Coronary artery (tissue), 2 donors: ENCODE results near the gene ARAP3.
A peak's percentile ranks its signal among the peaks of the same experiment; 100 is the strongest.

Experiments
- DNase-seq: peaks from one replicate; pipeline ENCODE4 v3.0.0-alpha.2; 2017; ENCODE audit warnings: low spot score
- H3K27ac ChIP-seq, 2 donors: fragments of 200-600 bp; sonication (generic); one replicate each; pipeline ENCODE4 v1.5.1; 2016 to 2019
- H3K4me3 ChIP-seq: fragments of 200-600 bp; sonication (generic); 2 replicates; pipeline ENCODE4 v1.5.1; 2016; ENCODE audit warnings: mild to moderate bottlenecking, moderate library complexity
- TF ChIP-seq, protein P1 (sequence below): fragments of 200-600 bp; sonication (generic); IDR thresholded peaks from one replicate; pipeline ENCODE4 v1.5.1; 2019; ENCODE audit warnings: antibody characterized with exemption

ARAP3 gene

DNA sequence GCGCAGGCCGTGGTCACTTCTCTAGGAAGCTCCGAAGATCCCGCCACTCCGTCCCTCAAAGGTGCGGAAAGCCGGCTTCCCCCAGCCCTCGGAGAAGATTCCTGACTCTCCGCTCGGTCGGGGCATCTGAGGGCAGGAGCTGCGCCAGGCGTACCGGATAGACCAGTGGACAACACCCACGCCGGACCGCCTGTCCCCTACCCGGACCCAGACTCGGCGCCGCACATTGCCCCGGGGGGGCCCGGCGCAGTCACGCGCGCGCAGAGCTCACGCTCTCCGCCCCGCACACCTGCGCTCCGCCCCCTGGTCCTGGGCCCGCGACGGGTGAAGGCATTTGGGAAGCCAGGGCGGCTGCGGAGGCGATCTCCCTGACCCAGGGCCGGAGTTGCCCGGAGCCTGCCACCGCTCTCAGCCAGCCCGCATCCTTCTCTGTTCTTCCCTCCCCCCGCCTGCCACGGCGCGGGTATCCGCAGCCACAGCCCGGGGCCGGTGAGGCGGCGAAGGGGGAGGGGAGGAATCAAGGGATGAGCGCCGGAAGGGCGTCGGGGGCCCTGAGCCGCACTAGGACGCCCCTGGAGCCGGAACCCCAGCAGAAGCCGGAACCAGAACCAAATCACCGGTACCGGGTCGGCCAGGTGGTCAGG, 44.8 kb downstream of the ARAP3 start:
- Histone ChIP-seq H3K27ac (peak overlapping the region in 1 of 2 donors; percentile 85), H3K4me3 (peak overlapping the region; percentile 86)
- DNase-seq = no peak
- TF ChIP-seq, protein P1, sequence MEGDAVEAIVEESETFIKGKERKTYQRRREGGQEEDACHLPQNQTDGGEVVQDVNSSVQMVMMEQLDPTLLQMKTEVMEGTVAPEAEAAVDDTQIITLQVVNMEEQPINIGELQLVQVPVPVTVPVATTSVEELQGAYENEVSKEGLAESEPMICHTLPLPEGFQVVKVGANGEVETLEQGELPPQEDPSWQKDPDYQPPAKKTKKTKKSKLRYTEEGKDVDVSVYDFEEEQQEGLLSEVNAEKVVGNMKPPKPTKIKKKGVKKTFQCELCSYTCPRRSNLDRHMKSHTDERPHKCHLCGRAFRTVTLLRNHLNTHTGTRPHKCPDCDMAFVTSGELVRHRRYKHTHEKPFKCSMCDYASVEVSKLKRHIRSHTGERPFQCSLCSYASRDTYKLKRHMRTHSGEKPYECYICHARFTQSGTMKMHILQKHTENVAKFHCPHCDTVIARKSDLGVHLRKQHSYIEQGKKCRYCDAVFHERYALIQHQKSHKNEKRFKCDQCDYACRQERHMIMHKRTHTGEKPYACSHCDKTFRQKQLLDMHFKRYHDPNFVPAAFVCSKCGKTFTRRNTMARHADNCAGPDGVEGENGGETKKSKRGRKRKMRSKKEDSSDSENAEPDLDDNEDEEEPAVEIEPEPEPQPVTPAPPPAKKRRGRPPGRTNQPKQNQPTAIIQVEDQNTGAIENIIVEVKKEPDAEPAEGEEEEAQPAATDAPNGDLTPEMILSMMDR = no peak

DNA sequence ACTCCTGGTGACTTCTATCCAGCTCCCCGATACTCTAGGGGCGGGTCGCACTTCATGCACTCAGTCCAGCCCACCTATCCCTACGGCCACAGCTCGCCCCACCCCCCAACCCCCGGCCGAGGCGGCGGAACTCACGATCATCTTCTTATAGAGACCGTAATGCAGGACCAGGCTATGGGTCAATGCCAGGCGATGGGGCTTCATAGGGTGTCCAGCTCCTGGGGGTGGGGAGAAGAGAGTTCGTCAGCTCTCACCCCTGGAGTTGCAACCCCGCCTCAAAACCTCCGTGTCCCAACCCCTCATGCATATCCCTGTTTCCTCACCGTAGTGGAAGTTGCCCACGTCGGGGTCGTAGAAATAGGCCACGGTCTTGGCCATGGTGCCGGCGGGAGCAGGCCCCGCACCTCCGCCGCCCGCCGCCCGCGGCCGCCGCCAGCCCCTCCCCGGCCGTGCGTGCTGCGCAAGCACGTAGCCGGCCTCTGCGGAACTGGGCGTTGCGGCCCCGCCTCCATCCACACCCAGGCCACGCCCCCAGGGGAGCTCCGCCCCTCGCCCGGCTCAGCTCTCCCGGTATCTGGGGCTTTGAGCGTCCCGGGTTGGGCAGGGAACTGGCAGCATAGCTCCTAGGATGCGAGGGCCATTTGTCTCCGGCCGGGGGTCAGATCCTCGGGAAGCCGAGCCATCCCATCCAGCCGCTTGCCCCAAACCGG, 45.5 kb downstream of the ARAP3 start, which contains the start of the genes HDAC3 and RELL2:
Gene HDAC3, minus strand, starts transcription at position 437 of the 710 bp plus-strand sequence. Its CDS starts 59 bp downstream, at position 378.
Gene RELL2, plus strand, starts transcription at position 585 of the 710 bp plus-strand sequence. CDS start 1,229 bp downstream, outside the sequence.
- Histone ChIP-seq H3K4me3 (peak within 1 kb of the TSS; percentile 86), H3K27ac (peak within 1 kb of the TSS; percentile 61 to 85)
- DNase-seq = peak; percentile 93
- TF ChIP-seq, protein P1 = no peak

DNA sequence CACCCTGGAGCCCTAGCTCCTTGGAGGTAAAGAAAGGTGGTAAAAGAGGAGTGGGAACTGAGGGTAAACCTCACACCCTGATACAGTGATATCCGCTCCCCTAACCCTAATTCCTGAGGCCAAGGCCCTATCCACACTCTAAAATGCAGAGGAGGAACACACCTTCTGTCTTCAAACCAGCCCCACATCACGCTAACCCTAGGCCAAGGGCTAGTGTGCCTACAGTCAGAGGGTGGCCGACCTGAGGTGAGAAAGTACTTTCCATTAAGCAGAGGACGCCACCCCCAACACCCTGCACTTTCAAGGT, 46.0 kb downstream of the ARAP3 start:
- DNase-seq = peak; percentile 64
- TF ChIP-seq, protein P1 = no peak
- Histone ChIP-seq H3K4me3 (peak overlapping the region; percentile 86), H3K27ac (peak overlapping the region; percentile 61 to 85)

DNA sequence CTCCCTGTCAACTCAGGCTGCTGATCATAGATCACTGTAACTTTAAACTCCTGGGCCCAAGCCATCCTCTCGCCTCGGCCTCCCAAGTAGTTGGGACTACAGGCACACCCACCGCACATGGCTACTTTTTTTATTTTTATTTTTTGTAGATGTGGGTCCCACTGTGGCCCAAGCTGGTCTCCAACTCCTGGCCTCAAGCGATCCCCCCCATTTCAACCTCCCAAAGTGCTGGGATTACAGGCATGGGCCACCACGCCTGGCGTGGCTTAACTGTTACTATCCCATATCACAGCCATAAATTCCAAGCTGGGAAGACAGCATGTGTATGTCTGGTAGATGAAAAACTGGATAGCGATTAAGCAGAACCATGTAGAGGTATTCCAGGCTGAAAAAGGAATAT, 46.4 kb downstream of the ARAP3 start:
- H3K4me3 ChIP-seq = peak overlapping the region; percentile 86
- DNase-seq = peak; percentile 55

DNA sequence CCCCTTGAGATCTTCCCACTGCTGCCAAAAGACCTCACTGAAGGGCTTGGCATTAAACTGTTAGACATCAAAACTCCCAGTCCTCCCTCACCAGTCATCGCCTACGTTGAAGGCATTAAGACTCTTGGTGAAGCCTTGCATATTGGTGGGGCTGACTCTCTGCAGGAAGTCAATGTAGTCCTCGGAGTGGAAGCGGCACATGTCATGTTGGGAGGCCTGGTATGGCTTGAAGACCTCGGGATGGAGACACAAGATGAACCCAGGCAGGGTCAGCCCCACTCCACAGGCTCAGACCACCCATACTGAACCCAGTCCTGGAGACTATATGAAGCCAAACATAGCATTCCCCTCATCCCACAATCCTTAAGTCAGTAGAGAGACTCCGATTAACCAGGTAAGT, 47.3 kb downstream of the ARAP3 start:
- H3K27ac ChIP-seq = no peak overlapping the region
- TF ChIP-seq, protein P1 = no peak
- H3K4me3 ChIP-seq = no peak overlapping the region
- DNase-seq = peak; percentile 53

More for the DNA sequence above, 46.4 kb downstream of the ARAP3 start:
- H3K27ac ChIP-seq = no peak overlapping the region
- TF ChIP-seq, protein P1 = no peak

DNA sequence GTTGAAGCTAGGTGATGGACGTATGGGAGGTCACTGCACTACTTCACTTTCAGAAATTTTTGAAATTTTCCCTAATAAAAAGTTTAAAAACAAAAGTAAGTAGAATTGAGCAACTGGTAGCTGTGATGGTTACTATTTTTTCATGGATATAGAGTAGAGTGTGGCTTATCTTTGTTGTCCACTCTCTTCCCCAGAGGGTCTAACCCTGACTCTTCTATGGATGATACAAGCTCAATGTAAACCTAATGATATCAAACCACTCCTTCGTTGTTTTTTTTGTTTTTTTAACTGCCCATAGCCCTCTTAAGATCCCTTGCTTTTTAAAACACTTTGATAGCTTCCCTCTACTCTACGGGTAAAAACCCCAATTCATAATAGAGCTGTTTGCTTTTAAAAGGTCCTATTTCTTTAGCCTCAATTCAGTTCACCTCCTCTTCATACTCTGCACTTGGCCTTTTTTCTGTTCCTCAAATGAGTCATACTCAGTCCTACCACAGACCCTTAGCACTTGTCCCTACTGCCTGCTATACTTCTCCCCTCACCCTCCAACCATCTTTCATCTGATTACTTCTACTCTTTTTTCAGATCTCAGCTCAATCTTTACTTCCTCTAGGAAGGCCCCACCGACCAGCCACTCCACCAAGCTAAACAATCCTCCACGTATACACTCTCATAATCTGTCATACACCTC, 48.0 kb downstream of the ARAP3 start:
- no peak overlapping the region for H3K4me3 ChIP-seq
- peak; percentile 9 for DNase-seq
- H3K27ac ChIP-seq = no peak overlapping the region
- TF ChIP-seq, protein P1 = no peak
